Activated T-helper 9 cell treated with anti-CD3 and anti-CD28 coated beads, Interleukin-2, amount 50 U/mL, for 16 hours (primary cell): Measurements from ENCODE around the gene SATL1.
"Not testable (repeated sequence)": the region's sequence is repeated elsewhere in the genome, so short reads cannot be mapped to it uniquely, and the experiment has no call there.

Experiments used
- DNase-seq: peaks from one replicate; pipeline ENCODE4 v3.0.0-alpha.2; 2020; ENCODE audit warnings: low read depth

The SATL1 gene

DNA sequence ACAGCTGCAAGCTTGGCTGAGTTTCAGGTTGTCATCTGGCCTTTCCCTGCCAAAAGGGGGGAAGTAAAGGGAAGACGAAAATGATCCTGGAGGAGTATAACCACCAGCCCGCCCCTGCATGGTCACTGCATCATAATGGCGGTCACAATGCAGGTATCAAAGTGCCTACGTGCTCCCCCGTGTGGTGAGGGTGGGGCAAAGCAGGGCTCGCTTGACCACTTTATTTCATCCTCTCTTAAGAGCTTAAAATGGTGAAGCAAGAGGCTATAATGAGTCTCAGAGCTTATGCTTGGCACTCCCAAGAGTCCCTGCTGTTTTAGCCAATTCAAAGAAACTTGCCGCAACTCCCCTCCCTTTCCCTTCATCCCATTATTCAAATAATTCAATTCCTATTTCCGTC lies 134.3 kb downstream of the SATL1 start:
- DNase-seq: no peak

DNA sequence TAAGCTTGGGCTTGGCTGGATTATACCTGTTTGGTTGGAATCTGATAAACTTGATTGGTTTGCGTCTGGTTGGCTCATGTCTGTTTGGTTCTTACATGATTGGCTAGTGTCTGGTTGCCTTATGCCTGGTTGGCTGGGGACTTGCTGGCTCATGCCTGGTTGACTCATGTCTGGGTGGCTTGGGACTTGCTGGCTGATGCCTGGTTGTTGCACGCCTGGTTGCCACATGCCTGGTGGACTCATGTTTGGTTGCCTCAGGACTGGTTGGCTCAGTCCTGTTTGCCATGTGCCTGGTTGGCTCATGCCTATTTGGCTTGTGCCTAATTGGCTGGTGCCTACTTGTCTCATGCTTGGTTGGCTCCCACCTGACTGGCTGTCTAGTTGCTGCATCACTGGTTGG lies 135.4 kb downstream of the SATL1 start:
- no peak for DNase-seq

DNA sequence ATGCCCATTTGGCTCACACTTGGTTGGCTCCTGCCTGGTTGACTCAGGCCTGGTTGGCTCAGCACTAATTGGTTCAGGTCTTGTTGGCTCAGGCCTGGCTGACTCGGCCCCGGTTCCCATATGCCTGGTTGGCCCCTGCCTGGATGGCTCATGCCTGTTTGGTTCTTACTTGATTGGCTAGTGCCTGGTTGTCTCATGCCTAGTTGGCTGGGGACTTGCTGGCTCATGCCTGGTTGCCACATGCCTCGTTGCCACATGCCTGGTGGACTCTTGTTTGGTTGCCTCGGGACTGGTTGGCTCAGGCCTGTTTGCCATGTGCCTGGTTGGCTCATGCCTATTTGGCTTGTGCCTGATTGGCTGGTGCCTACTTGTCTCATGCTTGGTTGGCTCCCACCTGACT lies 136.2 kb downstream of the SATL1 start:
- DNase-seq: no peak

DNA sequence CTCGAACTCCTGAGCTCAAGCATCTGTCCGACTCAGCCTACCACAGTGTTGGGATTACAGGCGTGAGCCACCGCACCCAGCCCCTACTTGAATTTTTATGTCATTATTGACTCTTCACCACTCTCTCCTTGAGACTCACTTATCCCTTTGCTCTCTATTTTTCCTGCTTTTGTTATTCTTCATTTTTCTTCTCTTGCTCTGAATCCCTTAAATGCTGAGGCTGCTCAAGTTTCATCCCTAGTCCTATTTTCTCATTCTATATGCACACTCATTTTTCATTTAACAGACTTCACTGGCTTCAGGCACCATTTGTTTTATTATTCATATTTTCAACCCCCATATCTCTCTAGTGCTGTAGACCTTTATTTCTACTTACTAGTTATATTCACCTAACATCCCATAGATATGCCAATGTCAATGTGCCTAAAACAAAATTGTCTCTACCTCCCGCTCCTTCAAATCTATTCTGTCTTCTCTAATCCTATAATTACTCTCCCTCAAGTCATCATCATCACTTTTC lies 154.2 kb downstream of the SATL1 start:
- DNase-seq: no peak

DNA sequence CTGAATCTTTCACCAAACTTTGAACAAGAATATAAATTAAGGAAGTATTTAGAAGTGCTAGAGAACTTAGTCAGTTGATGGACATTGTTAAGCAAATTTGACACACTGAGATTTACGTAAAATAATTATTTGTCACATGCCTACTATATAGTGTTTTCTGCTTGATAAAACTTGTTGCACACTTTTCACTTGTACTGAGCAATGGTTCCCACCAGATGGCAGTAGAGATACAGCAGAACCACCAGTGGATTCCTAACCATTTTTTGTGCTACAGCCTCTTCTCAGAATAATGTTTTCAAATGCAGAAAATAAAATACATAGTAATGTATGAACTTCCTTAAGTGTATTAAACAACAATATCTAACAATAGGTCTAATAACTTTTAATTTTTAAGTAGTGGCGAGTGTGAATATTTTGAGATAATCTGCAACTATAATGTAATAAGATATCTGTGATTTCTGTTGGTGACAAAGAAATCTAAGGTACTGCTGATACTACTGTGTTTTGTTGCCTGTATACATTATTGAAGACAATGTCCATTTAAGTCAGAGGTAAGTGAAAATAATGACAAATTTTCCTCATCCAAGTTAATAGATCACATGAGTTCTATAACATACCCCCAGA lies 158.7 kb downstream of the SATL1 start:
- no peak for DNase-seq

DNA sequence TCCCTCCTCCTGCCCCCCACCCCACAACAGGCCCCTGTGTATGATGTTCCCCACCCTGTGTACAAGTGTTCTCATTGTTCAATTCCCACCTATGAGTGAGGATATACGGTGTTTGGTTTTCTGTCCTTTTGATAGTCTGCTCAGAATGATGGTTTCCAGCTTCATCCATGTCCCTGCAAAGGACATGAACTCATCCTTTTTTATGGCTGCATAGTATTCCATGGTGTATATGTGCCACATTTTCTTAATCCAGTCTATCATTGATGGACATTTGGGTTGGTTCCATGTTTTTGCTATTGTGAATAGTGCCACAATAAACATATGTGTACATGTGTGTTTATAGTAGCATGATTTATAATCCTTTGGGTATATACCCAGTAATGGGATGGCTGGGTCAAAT lies 166.3 kb downstream of the SATL1 start:
- DNase-seq: not testable (repeated sequence)

DNA sequence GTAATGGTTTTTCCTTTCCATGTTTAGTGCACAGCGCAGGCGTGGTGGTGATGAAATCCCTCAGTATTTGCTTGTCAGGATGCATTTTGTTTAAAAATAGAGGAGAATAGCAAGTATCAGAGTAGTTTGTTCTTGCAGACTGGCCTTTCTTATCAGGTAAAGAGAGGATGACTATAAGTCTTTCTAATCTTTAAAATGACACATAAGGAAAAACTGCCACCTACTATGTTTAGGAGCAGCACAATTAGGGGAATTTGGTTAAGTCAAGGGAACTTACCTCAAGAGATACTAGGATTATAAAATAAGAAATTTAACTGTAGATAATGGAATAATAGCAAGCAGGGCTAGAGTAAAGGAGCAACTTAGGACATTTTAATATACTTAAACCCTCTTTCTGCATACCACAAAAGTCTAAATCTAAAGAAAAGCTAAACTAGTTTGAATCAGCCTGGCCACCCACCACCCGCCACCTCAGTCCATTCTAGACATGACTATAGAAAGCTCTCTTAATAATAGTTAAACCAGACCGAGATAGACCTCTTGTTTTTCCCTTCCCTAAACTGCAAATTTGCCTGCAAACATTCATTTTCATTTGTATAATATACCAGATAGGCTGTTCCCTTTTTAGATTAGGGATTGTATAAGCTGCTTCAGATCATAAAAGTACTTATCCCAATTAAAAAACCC lies 177.9 kb downstream of the SATL1 start:
- no peak for DNase-seq

DNA sequence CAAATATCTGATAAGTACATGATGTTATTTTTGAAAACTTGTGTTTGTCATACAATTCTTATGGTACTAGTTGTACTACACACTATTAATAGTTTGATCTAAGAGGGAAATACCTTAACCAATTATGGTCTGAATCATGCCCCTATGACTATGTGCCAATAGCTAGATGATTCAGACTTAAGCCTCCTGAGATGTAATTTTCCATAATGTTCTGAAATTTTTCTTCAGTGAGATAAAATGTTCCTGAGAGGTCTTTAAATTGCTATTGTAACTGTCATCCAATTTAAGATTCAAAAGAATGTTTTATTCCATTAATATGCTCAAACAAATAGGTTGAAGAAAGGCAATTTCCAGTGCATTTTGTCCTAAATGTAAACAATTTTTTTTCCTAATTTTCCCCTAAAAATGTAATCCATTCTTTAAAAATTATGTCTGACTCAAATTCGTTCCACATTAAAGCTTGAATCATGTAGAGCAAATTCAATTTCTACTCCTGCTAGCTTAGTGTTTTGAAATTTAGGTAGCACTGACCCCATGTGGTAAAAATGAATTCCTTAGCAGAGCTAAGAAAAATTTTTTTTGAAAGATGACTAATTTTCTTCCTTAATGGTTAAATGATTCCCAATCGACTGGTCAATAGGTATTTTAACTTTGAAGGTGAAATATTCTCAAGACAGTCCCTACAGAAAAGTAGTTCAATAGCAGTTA lies 190.8 kb downstream of the SATL1 start:
- no peak for DNase-seq

DNA sequence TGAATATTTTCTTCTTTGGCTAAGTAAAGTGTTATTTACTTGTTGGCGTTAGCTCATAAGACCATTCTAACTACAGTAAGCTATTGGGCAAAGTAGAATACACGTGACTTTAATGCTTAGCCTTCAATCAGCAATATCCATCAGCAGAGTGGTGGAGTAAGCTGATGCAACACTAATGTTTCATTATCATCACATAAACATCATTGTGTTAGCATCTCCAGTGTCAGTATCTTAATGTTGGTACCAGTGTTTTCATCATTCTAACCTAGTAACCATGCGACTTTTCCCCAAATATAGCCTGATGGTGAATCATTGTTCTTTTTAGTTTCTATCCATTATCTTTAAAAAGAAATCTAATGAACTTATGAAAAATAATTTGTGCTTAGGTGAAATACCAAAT lies 191.4 kb downstream of the SATL1 start:
- DNase-seq: no peak

DNA sequence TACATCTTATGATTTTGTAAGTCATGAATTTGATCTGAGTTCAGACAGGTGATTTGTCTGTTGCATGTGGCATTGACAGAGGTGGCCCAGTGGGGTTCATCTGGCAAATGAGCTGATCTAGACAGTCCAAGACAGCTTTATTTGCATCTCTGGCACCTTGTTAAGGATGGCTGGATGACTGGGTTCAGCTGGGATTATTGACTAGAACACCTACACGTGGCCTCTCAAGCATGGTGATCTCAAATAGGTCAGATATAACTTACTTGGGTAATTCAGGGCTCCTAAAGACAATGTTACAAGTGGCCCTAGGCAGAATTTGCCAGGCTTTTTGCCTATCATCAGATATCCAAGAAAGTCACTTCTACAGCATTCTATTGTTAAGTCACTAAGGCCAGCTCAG lies 192.0 kb downstream of the SATL1 start:
- no peak for DNase-seq
